ENCODE results near the gene GARRE1.
"Not testable (repeated sequence)": the region's sequence is repeated elsewhere in the genome, so short reads cannot be mapped to it uniquely, and the experiment has no call there.

The GARRE1 gene

DNA sequence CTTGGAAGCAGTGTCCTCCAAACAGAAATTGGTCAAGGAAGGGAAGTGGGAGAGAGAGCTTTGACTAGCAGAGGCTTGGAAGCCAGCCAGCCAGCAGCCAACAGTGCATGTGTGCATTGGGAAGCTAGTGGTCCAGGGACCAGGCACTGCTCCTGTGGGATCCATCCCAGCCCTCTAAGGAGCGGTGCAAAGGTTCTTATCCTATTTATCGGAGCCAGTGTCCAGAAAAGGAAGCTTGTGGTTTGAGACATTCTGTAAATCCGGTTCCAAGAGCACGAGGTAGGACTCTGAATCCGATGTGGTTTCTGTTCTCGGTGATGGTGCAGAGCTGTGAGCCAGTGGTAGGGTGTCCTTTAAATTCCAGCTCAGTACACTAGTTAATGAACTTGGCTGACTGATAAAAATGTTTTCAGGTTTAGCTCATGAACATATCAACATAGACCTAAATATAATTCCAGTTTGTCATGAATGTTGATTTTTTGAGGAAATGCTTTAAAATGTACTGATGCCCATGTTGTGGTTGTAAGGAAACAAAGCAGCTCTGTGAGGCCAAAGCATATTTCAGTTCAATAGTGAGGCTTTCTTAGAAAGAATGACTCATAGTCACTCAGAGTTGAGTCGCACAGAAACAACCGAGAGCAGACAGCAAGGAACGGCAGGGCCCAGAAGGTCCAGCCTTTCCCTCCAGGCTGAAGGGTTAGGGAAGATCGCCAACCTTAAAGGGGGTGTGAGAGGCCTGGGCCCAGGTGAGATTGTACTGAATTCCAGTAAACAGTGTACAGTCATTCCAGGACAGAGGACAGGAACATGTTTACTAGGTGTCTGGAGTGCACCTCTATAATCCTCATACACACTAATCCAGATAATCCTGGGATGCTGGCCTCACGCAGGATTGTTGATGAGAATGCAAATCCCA, 21.5 kb upstream of the GARRE1 start:
- no peak for DNase-seq (ENCODE audit: low read depth, low spot score)

- no peak for DNase-seq (ENCODE audit: low read depth, low spot score)
Observed at GRCh38 chr19:34235425-34235940, 18.9 kb upstream of the GARRE1 start.

DNA sequence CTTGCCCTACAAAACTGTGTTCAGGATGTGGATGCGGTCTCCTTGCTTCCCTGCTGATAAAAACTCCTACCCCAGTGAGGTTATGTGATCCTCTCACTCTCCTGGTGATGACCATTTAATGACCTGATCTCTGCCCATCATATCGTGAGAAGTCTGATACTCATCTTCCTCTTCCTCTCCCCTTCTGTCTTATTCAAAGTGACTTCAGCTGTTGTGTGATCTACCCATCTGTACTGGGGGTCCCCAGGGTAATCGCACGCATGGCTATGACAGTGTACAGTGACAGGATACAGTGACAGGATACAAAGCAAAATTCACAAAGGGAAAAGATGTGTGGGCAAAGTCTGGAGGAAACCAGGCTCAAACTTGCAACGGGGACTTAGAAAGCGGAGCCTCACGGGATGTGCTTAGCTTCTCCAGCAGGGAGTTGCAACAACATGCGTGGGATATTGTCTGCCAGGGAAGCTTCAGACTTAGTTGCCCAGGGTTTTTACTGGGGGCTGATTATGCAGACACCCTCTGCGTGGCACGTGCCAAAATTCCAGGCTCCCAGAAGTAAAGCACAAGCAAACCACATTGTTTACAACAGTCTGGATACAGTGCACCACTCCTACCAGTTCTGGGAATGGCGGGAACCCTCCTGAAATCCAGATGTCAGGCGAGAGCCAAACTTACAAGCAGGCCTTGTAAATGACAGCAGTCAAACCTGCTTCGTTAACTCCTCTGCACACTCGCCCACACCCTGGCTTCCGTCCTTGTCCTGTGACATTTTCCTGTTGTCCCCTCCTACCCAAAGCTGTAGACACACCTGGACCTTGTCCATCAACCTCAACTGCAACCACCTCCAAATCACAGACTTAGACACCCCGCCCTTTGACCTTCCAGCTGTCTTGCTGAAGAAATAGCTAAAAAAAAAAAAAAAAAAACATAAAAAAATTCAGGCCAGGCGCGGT, 18.0 kb upstream of the GARRE1 start:
- no peak for DNase-seq (ENCODE audit: low read depth, low spot score)

GRCh38 chr19:34237283-34237682, 17.1 kb upstream of the GARRE1 start:
- no peak for DNase-seq (ENCODE audit: low read depth, low spot score)

DNA sequence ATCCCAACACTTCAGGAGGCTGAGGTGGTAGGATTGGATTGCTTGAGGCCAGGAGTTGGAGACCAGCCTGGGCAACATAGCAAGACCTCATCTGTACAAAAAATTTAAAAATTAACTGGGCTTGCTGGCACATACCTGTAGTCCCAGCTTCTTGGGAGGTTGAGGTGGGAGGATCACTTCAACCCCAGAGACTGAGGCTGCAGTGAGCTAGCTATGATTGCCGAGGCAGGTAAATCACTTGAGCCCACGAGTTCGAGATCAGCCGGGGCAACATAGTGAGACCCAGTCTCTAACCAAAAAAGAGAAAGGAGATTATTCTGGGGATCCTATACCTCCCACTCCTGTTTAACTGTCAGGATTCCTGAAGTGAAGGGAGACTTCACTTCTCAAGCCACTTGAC, 16.4 kb upstream of the GARRE1 start:
- no peak for DNase-seq (ENCODE audit: low read depth, low spot score)

DNA sequence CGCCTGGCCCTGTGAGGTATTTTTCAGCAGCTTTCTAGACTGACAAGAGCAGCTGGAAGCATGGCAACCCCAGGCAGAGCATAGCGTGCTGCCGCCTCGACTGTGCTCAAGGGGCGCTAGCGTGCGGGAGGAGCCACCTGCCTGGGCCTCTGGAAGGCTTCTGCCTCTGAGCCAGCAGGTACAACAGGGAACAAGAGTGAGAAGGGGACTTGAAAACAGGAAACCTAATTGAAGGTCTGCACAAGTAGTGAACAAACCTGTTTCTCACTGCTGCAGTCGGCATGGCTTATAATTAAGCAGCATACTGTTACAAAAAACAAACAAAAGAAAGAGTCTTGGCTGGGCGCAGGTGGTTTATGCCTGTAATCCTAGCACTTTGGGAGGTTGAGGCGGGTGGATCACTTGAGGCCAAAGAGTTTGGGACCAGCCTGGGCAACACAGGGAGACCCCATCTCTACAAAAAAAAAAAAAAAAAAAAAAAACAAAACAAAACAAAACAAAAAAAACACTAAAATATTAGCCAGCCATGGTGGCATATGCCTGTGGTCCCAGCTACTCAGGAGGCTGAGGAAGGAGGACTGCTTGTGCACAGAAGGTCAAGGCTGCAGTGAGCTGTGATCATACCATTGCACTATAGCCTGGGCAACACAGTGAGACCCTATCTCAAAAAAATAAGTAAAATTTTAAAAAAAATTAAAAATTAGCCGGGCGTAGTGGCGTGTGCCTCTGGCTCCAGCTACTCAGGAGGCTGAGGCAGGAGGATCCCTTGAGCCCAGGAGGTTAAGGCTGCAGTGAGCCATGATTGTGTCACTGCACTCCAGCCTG, 12.6 kb upstream of the GARRE1 start:
- no peak for DNase-seq (ENCODE audit: low read depth, low spot score)

GRCh38 chr19:34243138-34243875, 11.0 kb upstream of the GARRE1 start:
- DNase-seq (ENCODE audit: low read depth, low spot score) = not testable (repeated sequence)

GRCh38 chr19:34243876-34244578, 10.3 kb upstream of the GARRE1 start:
- DNase-seq (ENCODE audit: low read depth, low spot score) = no peak

DNA sequence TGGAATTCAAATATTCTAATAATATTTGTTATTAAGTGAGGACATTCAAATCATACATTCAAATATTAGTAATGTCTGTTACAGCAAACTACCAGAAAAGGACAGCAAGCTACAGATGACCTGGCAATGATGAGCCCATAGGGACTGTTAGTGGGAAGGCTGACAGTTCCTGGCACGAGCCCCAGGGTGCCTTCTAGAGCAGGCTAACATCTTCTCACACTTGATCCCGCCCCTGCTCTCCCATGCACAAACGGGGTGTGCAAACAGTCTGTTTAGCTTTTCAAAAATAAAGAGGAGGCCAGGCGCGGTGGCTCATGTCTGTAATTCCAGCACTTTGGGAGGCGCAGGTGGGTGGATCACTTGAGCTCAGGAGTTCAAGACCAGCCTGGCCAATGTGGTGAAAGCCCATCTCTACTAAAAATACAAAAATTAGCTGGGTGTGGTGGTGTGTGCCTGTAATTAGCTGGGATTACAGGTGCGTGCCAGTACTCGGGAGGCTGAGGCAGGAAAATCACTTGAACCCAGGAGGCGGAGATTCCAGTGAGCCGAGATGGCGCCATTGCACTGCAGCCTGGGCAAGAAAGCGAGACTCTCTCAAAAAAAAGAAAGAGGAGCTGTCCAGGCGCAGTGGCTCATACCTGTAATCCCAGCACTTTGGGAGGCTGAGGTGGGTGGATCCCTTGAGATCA, 9.6 kb upstream of the GARRE1 start:
- DNase-seq (ENCODE audit: low read depth, low spot score) = no peak

GRCh38 chr19:34246340-34246739, 8.0 kb upstream of the GARRE1 start:
- no peak for DNase-seq (ENCODE audit: low read depth, low spot score)

DNA sequence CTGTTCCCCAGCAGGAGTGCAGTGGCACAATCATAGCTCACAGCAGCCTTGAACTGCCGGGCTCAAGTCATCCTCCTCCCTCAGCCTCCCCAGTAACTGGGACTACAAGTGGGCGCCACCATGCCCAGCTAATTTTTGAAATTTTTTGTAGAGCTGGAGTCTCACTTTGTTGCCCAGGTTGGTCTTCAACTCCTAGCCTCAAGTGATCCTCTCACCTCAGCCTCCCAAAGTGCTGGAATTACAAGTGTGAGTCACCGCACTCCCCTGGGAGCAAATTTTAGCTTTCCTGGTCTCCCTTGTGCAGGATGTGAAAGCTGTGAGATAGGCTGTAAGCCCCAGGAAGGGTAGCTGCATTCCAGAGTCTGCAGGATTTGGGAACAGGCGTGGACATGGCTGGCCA, 5.4 kb upstream of the GARRE1 start:
- DNase-seq (ENCODE audit: low read depth, low spot score) = no peak

DNA sequence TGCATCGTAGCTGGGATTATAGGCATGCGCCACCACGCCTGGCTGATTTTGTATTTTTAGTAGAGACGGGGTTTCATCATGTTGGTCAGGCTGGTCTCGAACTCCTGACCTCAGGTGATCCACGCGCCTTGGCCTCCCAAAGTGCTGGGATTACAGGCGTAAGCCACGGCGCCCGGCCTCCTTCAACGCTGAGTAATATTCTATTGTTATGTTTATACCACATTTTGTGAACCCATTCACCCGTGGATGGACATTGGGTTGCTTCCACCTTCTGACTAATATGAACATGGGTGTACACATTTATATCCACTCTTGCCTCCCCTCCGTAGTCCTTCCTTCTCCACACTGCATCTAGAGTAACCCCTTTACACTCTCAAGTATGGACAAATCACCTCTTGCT, 1.2 kb upstream of the GARRE1 start:
- DNase-seq (ENCODE audit: low read depth, low spot score) = not testable (repeated sequence)

- not testable (repeated sequence) for DNase-seq (ENCODE audit: low read depth, low spot score)
Observed at GRCh38 chr19:34253681-34254045, 691 bp upstream of the GARRE1 start.

GRCh38 chr19:34254698-34255432, 511 bp downstream of the GARRE1 start:
- no peak for DNase-seq (ENCODE audit: low read depth, low spot score)

DNA sequence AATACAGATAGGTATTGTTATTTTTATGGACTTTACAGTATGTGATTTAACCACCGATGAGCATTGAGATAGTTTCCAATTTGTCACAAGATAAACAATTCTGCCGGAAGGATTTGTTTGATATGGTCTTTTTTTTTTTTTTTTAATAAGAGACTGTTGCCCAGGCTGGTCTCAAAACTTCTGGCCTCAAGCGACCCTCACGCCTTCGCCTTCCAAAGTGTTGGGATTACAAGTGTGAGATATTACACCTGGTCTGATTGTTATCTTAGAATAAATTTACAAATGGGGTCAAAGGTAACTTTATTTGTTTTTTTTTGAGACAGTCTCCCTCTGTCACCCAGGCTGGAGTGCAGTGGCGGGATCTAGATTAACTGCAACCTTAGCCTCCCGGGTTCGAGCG, 1.2 kb downstream of the GARRE1 start:
- DNase-seq (ENCODE audit: low read depth, low spot score) = no peak

GRCh38 chr19:34256835-34257558, 2.6 kb downstream of the GARRE1 start:
- DNase-seq (ENCODE audit: low read depth, low spot score) = no peak

GRCh38 chr19:34257559-34257924, 3.2 kb downstream of the GARRE1 start:
- no peak for DNase-seq (ENCODE audit: low read depth, low spot score)

Measured in activated naive CD8-positive, alpha-beta T cell treated with anti-CD3 and anti-CD28 coated beads, Interleukin-2, amount 50 U/mL, for 16 hours (primary cell).